Esophagus muscularis mucosa (tissue), 4 donors: ENCODE data around the gene CCDC102B. TPM values are rescaled to one million over a fixed set of nuclear protein-coding genes. Genes with fewer than 3 reads are reported as not detected.

Experiments
- DNase-seq: peaks from one replicate; pipeline ENCODE4 v3.0.0-alpha.2; 2017; ENCODE audit errors: extremely low spot score
- H3K27ac ChIP-seq, 4 donors: fragments of 200-600 bp; sonication (generic); replicated peaks in 1 of 4; 1 replicate in 3 of 4; 2 replicates in 1 of 4; pipeline ENCODE4 v1.5.1; 2016 to 2019; ENCODE audit warnings: mild to moderate bottlenecking in 1 of 4
- H3K27me3 ChIP-seq, 4 donors: fragments of 200-600 bp; sonication (generic); one replicate each; pipeline versions ENCODE4 v1.5.1 to v1.6.0; 2016 to 2019
- H3K36me3 ChIP-seq, 4 donors: fragments of 200-600 bp; sonication (generic); one replicate each; pipeline ENCODE4 v1.5.1; 2016 to 2019
- H3K4me1 ChIP-seq, 4 donors: fragments of 200-600 bp; sonication (generic); one replicate each; pipeline ENCODE4 v1.5.1; 2016 to 2019
- H3K4me3 ChIP-seq, 4 donors: fragments of 200-600 bp; sonication (generic); 1 replicate in 2 of 4; 2 replicates in 2 of 4; pipeline ENCODE4 v1.5.1; 2016 to 2019; ENCODE audit warnings: mild to moderate bottlenecking in 4 of 4, moderate library complexity in 1 of 4
- H3K9me3 ChIP-seq, 4 donors: fragments of 200-600 bp; sonication (generic); 1 replicate in 3 of 4; 2 replicates in 1 of 4; pipeline ENCODE4 v1.5.1; 2016 to 2019
- EP300 ChIP-seq: sonication (generic); formaldehyde crosslinking; IDR thresholded peaks from one replicate; pipeline ENCODE4 v1.6.1; 2017; ENCODE audit warnings: antibody characterized with exemption
- POLR2A ChIP-seq: fragments of 450-650 bp; IDR thresholded peaks from one replicate; pipeline ENCODE4 v1.6.1; 2017; ENCODE audit warnings: antibody characterized with exemption, moderate library complexity, mild to moderate bottlenecking, low read depth
- POLR2AphosphoS5 ChIP-seq, 2 donors: sonication (generic); formaldehyde crosslinking; IDR thresholded peaks; one replicate each; pipeline ENCODE4 v1.6.1; 2017; ENCODE audit warnings: antibody characterized with exemption in 2 of 2
- WGBS: methylation state at CpG from one replicate; pipeline ENCODE4 v1.1.5; 2018; 5-methylcytosine and 5-hydroxymethylcytosine counted together
- intact Hi-C: fragments of 100-400 bp; cut with DNase I; formaldehyde crosslinking; loops from one replicate; pipeline ENCODE4 v1.15.1; 2023
- total RNA-seq, 4 donors: library from RNA; depleted of rRNA; stranded (reverse); fragments of >200 nt; gene quantifications; one replicate each; pipeline versions ENCODE4 v1.1.0 to v1.2.1, GENCODE V29; 2016
- TF ChIP-seq, protein P1 (sequence below), 3 experiments: fragments of 200-600 bp in 2 of 3; fragments of 450-650 bp in 1 of 3; sonication (generic) in 2 of 3; IDR thresholded peaks; one replicate each; pipeline ENCODE4 v1.5.1; 2017 to 2019; ENCODE audit warnings: antibody characterized with exemption in 3 of 3, mild to moderate bottlenecking in 2 of 3, moderate library complexity in 1 of 3

The CCDC102B gene
- total RNA-seq, 4 donors from 2014 or later = 3.0 to 6.8 (median 4.8) TPM

DNA sequence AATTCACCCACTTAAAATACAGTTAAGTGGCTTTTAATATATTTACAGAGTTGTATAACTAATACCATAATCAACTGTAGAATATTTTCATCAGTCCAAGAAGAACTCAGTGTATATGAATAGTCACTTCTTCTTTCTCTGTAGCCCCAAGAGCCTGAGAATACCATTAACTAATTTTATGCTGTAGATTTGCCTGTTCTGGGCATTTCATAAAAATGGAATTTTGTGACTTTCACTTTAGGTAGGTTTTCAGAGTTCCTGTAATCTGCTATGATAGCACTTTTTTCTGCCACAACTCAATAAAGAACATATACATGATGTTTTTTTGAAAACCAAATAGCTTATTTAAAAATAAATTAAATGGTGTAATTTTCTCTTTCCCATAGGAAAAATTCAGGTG, 57.6 kb downstream of the CCDC102B start:
- H3K27ac ChIP-seq = no peak overlapping the region
- no peak for DNase-seq
- intact Hi-C loops = no loop called here
- H3K4me1 ChIP-seq = no peaks in the 10 kb centered on the region
- H3K4me3 ChIP-seq = no peak overlapping the region
- H3K9me3 ChIP-seq = no peaks in the 10 kb centered on the region
- H3K36me3 ChIP-seq = no peaks in the 10 kb centered on the region
- no peaks in the 10 kb centered on the region for H3K27me3 ChIP-seq
- TF ChIP-seq, protein P1, sequence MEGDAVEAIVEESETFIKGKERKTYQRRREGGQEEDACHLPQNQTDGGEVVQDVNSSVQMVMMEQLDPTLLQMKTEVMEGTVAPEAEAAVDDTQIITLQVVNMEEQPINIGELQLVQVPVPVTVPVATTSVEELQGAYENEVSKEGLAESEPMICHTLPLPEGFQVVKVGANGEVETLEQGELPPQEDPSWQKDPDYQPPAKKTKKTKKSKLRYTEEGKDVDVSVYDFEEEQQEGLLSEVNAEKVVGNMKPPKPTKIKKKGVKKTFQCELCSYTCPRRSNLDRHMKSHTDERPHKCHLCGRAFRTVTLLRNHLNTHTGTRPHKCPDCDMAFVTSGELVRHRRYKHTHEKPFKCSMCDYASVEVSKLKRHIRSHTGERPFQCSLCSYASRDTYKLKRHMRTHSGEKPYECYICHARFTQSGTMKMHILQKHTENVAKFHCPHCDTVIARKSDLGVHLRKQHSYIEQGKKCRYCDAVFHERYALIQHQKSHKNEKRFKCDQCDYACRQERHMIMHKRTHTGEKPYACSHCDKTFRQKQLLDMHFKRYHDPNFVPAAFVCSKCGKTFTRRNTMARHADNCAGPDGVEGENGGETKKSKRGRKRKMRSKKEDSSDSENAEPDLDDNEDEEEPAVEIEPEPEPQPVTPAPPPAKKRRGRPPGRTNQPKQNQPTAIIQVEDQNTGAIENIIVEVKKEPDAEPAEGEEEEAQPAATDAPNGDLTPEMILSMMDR (IDR thresholded peaks at IDR 0.05) = no peak
- no peak for TF ChIP-seq EP300
- TF ChIP-seq POLR2AphosphoS5 (IDR thresholded peaks at IDR 0.05) = no peak
- no peak for TF ChIP-seq POLR2A

DNA sequence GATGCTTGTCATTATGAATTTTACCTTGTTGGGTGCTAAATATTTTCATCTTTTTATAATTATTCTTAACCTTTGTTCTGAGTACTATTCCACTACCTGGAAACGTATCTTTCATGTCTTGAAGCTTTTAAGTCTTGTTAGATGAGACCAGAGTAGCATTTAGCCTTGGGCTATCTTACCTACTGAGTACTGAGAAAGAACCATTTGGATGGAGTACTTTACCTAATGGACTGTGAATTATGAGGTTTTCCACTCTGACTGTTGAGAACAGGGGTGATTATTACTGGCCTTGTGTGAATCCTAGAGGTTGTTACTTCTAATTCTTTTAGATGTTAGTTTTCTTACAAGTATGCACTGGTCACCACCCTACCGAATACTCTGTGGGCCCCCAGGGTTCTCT, 63.5 kb downstream of the CCDC102B start:
- H3K27me3 ChIP-seq = no peaks in the 10 kb centered on the region
- H3K9me3 ChIP-seq = no peaks in the 10 kb centered on the region
- no peaks in the 10 kb centered on the region for H3K4me1 ChIP-seq
- no peak overlapping the region for H3K4me3 ChIP-seq
- H3K36me3 ChIP-seq = no peaks in the 10 kb centered on the region
- WGBS = 94% methylated on average over 2 of the region's 2 CpGs
- TF ChIP-seq POLR2A (no peak), EP300 (no peak), POLR2AphosphoS5 (IDR thresholded peaks at IDR 0.05) (no peak)
- TF ChIP-seq, protein P1 (IDR thresholded peaks at IDR 0.05) = no peak
- DNase-seq = no peak
- intact Hi-C loops = no loop called here
- H3K27ac ChIP-seq = no peak overlapping the region

DNA sequence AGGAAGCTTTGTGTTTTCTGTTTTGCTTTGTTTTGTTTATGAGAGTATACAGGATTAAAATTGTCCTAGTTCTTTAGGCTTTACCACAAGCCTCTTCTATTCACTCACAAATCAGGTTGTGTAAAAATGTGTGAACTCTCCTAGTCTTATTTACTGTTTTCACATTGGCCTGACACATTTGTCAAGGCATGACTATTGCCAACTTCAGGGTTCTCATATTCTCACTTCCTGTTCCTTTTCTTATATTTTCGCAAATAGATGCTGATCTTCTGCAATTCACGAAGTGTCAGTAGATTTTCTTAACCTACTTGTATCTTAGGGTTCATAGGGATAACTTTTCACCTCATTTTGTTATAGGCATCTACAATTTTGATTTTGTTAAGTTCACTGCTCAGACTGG, 67.1 kb downstream of the CCDC102B start:
- intact Hi-C loops = no loop called here
- no peak for DNase-seq
- no peaks in the 10 kb centered on the region for H3K36me3 ChIP-seq
- no peak overlapping the region for H3K27ac ChIP-seq
- H3K4me1 ChIP-seq = no peaks in the 10 kb centered on the region
- TF ChIP-seq, protein P1 (IDR thresholded peaks at IDR 0.05) = no peak
- TF ChIP-seq EP300 (no peak), POLR2A (no peak), POLR2AphosphoS5 (IDR thresholded peaks at IDR 0.05) (no peak)
- no peaks in the 10 kb centered on the region for H3K27me3 ChIP-seq
- no peak overlapping the region for H3K4me3 ChIP-seq
- H3K9me3 ChIP-seq = no peaks in the 10 kb centered on the region
- WGBS = 77% methylated on average over 2 of the region's 2 CpGs

DNA sequence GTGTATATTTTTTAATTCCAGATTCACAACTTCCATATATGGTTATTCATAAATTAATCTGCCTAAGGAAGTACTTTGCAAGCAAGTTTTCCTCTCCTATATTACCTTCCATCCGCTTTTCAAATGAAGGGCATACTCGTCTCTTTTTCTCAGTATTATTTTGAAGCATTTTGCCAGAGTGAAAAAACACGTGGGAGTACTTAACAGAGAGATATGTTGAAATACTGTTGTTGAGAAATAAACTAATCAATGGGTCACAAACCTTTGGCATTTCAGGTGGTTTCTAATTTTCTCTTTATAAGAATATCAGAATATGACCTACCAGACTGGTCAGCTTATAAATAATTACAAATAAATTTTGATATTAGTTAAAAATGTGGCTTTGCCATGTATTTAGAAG, 67.6 kb downstream of the CCDC102B start:
- H3K36me3 ChIP-seq = no peaks in the 10 kb centered on the region
- intact Hi-C loops = no loop called here
- TF ChIP-seq POLR2A = no peak
- TF ChIP-seq EP300 = no peak
- no peak for TF ChIP-seq POLR2AphosphoS5 (IDR thresholded peaks at IDR 0.05)
- TF ChIP-seq, protein P1 (IDR thresholded peaks at IDR 0.05) = no peak
- H3K4me1 ChIP-seq = no peaks in the 10 kb centered on the region
- DNase-seq = no peak
- 86% methylated on average over 3 of the region's 3 CpGs for WGBS
- no peaks in the 10 kb centered on the region for H3K27me3 ChIP-seq
- no peak overlapping the region for H3K27ac ChIP-seq
- H3K4me3 ChIP-seq = no peak overlapping the region
- H3K9me3 ChIP-seq = no peaks in the 10 kb centered on the region

DNA sequence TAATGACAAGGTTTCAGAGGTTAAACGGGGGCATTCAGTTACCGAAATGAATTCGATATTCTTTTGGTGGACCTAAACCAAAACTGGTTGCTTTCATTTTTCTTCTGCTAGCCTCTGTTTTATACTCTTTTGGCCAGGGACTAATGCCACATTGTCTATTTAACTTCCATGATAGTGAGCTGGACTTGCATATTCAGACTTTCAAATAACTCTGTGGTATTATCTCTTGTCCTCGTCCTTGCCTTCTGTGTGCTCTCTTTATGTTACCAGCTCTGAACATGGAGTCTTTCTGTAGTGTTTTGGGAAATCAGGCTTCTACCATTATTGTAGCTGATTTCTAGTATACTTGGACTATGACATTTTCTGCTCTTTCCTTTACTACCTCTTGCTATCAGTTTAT, 75.1 kb downstream of the CCDC102B start:
- H3K27me3 ChIP-seq = no peaks in the 10 kb centered on the region
- intact Hi-C loops = no loop called here
- DNase-seq = no peak
- no peaks in the 10 kb centered on the region for H3K9me3 ChIP-seq
- no peak overlapping the region for H3K4me3 ChIP-seq
- TF ChIP-seq, protein P1 (IDR thresholded peaks at IDR 0.05) = no peak
- TF ChIP-seq POLR2A (no peak), POLR2AphosphoS5 (IDR thresholded peaks at IDR 0.05) (no peak), EP300 (no peak)
- 81% methylated on average over 4 of the region's 4 CpGs for WGBS
- H3K4me1 ChIP-seq = no peaks in the 10 kb centered on the region
- H3K27ac ChIP-seq = no peak overlapping the region
- H3K36me3 ChIP-seq = no peaks in the 10 kb centered on the region
